Measurements from ENCODE around the gene BTNL8.

BTNL8 gene

DNA sequence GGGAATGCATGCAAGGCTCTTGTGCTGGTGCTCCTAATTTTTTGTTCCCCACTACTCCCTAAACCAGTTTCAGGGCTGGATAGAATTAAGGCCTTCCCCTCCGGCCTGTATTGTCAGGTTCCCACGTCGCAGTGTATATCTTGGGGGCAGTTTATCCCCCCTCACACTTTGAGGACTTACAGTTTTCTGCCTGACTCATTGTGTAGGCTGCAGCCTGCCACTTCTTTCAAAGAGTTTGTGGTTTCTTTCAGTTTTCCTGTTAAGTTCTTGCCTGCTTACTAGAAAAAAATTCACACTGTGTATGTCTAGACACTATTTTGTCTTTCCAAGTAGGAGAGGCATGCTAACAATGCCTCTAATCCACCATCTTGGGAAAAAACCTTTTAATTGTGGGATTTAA is 61.2 kb downstream of the BTNL8 start:
- DNase-seq (ENCODE audit: low read depth), result no peak

DNA sequence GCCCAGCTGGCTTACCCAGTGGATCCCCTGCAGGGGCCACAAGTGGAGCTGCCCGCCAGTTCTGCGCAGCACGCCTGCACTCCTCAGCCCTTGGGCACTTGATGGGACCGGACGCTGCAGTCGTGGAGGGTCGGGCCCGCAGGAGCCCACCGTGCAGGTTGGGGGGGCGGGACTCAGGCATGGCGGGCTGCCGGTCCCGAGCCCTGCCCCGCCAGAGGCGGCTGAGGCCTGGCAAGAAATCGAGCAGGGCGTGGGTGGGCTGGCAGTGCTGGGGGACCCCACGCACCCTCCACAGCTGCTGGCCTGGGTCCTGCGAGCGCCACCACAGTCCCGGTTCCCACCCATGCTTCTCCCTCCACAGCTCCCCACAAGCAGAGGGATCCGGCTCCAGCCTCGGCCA is 70.4 kb downstream of the BTNL8 start:
- DNase-seq (ENCODE audit: low read depth), result no peak

DNA sequence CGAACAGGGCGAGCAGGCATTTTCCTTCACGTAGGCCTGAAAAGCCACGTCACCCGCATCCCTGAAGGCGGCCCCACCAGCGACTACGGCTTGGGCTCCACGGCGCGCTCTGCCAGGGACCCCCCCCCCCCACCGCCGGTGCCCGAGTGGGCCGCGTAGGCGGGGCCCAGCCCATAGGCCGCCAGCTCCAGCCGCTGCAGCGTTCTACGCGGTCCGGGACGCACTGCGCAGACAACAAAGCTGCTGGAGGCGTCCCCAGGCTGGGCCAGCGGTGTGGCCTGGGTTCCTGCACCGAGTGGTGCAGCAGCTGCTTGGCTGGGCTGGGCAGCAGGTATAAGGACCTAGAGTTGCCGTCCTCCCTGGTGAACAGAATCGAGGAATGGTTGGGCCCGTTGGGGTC is 71.4 kb downstream of the BTNL8 start:
- DNase-seq (ENCODE audit: low read depth), result no peak

DNA sequence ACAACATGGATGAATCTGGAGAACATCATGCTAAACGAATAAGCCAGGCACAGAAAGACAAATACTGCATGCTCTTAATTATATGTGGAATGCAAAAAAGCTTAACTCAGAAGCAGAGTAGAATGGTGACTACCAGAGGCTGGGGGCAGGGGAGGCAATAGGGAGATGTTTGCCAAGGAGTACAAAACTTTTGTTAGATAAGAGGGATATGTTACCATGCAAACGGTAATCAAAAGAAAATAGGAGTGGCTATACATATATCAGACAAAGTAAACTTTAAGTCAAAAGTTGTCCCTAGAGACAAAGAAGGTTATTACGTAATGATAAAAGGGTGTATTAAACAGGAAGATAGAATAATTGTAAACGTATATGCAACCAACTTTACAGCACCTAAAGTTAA is 71.9 kb downstream of the BTNL8 start:
- no peak for DNase-seq (ENCODE audit: low read depth)

DNA sequence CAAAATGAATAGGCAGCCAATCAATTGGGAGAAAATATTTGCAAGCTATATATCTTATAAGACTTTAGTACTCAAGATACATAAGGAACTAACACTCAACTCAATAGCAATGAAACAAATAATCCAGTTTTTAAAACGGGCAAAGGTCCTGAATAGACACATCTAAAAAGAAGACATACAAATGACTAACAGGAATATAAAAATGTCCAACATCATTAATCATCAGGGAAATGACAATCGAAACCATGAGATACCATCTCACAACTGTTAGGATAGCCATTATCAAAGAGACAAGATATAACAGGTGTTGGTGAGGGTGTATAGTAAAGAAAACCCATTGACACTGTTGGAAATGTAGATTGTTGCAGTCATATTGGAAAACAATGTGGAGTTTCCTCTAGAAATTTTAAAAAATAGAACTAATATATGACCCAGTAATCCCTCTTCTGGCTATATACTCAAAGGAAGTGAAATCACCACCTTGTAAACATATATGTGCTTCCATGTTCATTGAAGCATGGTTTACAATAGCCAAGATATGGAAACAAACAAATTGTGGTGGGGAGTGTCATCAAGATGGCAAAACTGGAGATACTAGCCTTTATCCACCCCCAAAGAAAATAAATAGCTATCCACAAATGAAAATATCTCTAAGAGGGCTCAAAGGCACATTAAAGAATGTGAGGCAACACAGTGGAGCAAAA is 75.8 kb downstream of the BTNL8 start:
- DNase-seq (ENCODE audit: low read depth), result no peak

DNA sequence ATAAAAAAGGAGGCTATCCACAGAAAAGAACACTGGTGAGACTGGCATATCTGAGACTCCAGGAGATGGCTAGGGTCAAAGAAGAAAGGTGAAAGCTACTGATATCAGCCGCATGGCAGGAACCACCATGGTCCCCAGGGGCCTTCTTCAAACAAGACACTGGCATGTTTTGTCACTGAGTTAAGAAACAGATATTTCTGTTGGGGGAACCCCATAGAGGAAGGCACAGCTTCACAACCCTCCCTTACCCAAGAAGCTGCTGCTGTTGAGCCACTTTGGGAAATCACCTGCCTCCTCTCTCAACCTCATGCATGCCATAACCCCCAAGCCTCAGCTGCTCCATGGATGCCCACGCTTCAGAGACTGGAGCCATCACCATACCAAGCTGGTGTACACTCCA is 76.4 kb downstream of the BTNL8 start:
- no peak for DNase-seq (ENCODE audit: low read depth)

DNA sequence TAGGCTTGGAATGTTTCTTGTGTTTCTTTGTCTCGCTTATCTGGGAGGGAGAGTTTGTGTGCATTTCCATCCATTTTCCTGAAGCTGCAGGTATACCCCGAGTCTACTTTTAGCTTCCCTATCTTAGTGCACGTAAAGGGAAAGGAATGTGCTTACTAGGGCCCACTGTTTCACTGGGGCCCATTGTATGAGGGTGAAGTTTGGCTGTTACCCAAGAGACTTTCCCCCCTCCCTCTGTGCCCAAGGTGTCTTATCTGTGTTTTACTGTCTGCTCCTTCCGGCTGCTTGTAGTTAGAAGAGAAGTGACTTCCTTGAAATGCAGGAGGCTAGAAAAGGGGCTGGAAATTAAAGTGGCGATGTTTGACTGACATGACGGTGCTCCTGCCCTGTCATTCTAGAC is 77.6 kb downstream of the BTNL8 start:
- no peak for DNase-seq (ENCODE audit: low read depth)

DNA sequence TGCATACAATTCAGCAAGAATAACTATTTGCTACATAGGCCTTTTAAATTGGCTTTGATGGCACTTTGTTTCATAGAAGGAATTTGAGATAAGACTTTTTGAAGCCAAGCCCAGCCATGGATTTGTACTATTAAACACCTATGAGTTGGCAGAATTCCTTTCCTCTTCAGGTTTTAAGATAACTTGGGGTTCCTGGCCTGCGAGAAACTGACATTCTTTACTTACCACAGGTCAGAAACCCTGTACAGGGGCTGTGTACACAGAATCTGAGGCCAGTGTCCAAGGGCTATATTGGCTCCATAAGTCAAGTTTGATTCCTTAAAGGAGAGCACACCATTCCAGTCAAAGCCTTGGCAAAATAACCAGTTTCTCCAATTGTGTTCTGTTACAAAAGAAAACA is 78.9 kb downstream of the BTNL8 start:
- no peak for DNase-seq (ENCODE audit: low read depth)

DNA sequence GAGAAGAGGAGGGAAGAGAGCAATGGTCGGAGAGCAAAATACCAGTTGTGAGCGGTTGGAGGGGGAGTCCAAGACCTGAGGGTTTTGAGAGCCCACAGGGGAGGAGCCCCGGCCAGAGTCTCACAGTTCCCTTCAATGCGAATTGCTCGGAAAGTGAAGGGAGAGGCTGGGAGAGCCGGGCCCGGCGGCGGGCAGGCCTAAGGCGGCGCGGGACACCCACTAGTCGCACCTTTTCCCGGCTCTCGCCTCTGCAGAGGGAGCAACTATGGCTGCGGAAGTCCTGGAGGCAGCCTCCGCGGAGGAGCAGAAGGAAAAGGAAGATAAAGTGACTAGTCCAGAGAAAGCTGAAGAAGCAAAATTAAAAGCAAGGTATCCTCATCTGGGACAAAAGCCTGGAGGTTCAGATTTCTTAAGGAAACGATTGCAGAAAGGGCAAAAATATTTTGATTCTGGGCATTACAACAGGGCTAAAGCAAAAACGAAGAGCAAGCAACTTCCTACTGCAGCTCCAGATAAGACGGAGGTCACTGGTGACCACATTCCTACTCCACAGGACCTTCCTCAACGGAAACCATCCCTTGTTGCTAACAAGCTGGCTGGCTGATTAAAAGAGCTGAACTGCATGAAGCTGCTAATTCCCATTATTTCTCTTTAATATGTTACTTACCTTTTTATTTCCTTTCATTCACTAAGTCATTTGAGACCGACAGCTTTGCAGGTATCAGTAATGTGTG is 83.2 kb downstream of the BTNL8 start:
- no peak for DNase-seq (ENCODE audit: low read depth)

DNA sequence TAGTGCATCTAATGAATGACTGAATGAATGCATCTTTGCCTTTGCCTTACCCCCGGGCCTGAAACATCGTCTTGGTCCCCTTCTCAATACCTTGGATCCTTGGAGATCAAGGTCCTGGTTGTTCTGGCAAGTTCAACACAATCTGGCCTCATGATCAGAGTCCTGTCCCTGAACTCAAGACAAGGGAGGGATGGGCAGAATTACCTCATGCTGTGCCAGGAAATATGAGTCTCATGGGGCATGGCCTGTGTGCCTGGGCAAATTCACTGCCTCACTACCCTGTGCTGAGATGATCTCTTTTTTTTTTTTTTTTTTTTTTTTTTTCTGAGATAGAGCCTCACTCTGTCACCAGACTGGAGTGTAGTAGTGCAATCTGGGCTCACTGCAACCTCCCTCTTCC is 89.1 kb downstream of the BTNL8 start:
- no peak for DNase-seq (ENCODE audit: low read depth)

DNA sequence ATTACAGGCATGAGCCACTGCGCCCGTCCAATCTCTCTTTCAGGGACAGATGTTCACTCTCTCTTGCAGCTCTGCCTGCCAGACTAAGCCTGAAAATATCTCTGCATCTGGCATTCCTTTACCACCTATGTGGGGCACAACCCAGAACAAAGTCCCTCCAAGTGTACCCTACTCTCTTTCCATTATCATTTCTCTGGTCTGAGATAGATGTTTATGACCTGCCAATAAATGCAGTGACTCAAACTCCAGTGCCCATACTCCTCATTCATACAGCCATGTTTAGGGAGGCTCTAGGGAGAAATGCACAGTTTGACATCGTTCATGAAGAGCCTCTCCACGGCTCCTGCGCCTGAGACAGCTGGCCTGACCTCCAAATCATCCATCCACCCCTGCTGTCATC is 89.6 kb downstream of the BTNL8 start, which contains the start of gene BTNL3:
BTNL3 (plus strand) TSS at position 255 of the 400 bp plus-strand sequence. CDS start 183 bp downstream, outside the sequence.
- DNase-seq (ENCODE audit: low read depth), result no peak

DNA sequence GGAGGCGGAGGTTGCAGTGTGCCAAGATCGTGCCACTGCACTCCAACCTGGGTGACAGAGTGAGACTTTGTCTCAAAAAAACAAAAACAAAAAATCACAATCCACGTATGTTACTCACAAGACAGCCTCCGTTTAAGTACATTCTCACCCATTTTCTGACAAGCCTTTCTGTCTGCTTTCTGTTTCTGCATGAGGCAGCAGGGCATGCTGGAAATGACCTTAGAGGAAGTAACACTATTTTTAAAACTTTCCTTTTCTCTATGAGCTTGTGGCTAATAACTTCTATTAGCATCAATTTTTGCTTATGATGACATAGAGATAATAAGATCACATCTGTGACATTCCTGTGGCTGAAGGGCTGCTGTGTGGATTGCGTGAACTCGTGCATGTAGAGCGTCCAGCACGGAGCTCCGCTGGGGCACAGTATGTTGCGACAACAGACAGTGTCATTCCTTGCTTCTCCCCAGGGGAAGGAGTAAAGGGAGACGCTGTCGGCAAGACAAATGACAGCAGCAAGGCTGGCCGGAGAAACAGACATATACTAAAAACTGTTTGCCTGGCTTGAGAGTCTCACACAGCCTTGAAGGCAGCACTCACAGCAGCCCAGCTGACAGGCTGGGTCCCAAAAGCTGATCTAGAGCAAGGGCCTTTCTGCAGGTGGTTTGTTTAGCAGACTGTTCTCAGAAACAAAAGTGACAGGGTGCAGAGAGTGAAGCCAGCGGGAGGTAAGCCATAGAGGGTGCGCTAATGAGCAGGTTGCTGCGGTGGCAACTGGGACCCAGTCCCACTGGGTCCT is 91.3 kb downstream of the BTNL8 start:
- no peak for DNase-seq (ENCODE audit: low read depth)

DNA sequence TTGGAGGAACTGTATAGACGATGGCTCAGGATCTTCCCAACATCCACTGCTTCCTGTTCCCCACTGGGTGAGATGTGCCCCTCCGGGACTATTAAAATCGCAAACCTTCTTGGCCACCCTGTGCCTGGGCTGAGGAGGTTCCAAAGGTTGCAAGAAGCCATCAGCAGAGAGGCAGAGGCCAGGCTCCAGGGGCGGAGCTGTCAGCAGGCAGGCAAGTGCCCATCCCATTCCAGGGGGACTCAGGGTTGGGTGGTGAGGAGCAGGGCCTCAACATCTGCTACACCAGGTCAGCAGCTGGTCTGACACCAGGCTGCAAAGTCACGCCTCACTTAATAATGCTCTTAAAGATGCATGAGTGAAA is 91.9 kb downstream of the BTNL8 start:
- DNase-seq (ENCODE audit: low read depth), result no peak
